C4-2B (cell line): Measurements from ENCODE around the gene TSPAN2.
"Not testable (repeated sequence)": the region's sequence is repeated elsewhere in the genome, so short reads cannot be mapped to it uniquely, and the experiment has no call there.

Experiments
- H3K27ac ChIP-seq: fragments of 450-650 bp; 2 replicates; pipeline ENCODE4 v1.5.1; 2017
- ZFX ChIP-seq: fragments of 450-650 bp; IDR thresholded peaks from 2 replicates; pipeline ENCODE4 v1.6.1; 2017
- TF ChIP-seq, protein P1 (sequence below): fragments of 450-650 bp; conservative IDR thresholded peaks from 2 replicates; pipeline ENCODE4 v1.5.1; 2017; ENCODE audit warnings: mild to moderate bottlenecking

Gene TSPAN2

DNA sequence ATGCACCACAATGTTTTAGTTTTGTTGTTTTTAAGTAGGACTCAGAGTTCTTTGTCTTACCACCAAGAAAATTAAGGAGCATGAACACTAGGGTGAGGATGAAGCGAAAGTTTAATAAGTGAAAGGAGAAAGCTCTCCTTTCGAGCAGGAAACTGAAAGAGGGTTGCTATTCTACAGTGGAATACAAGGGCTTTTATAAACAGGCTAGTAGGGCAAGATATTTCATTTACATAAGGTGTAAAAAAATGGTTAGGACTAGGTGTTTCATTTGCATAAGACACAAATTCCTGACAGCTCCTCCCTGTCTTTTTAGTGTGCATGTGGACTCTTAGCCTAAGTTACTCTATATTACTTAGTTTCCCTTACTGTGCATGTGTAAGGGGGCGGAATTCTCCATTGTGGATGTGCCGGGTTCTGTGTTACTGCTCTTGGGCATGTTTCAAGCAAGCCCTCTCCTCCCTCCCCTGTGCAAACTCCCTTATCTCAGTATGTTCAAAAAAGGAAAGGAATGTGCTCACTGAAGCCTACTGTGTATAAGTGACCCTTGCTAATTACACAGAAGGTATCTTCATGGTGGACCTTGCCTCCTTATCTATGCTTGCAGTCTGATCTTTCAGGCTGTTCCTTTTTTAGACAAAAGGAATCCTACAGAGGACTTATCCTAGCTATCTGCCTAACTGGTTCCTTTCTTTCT is 52.3 kb downstream of the TSPAN2 start:
- no peak overlapping the region for H3K27ac ChIP-seq
- TF ChIP-seq, protein P1, sequence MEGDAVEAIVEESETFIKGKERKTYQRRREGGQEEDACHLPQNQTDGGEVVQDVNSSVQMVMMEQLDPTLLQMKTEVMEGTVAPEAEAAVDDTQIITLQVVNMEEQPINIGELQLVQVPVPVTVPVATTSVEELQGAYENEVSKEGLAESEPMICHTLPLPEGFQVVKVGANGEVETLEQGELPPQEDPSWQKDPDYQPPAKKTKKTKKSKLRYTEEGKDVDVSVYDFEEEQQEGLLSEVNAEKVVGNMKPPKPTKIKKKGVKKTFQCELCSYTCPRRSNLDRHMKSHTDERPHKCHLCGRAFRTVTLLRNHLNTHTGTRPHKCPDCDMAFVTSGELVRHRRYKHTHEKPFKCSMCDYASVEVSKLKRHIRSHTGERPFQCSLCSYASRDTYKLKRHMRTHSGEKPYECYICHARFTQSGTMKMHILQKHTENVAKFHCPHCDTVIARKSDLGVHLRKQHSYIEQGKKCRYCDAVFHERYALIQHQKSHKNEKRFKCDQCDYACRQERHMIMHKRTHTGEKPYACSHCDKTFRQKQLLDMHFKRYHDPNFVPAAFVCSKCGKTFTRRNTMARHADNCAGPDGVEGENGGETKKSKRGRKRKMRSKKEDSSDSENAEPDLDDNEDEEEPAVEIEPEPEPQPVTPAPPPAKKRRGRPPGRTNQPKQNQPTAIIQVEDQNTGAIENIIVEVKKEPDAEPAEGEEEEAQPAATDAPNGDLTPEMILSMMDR: no peak
- no peak for TF ChIP-seq ZFX

DNA sequence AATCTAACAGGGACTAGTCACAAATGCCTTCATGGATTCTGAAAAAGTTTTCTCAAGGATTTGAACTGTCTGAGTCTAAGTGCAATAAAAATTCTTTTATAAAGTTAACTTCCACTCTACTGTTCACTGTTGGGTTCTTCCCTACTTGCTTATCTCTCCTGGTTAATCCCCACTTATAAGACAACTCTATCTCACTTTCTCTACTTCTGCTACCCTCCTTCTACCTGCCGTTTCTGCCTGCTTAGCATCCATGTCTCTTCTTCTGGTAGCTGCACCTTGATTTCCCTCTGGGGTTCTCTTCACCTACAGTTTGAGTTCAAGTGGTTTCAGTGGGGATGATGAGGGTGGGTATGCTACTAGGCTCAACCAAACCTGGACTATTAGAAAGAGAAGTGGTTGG is 53.7 kb downstream of the TSPAN2 start:
- H3K27ac ChIP-seq: no peak overlapping the region
- TF ChIP-seq ZFX: no peak
- TF ChIP-seq, protein P1: no peak

DNA sequence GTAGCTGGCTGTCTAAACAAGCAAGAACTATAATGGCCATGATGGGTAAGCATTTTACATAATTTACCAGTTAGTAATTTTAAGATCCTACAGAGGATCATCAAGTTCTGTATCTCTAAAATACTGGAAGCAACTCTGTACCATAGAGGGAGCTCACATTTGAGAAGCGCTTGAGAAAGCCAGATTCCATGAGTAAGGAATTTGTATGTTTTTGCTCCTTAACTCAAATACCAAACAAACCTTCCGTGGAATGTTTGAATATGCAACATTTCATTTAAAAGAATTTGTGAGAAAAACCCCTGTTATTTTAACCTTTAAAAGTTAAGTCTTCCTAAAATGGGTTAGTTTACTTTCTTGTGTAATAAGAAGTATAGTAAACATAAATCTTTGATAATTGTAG is 57.7 kb downstream of the TSPAN2 start:
- no peak for TF ChIP-seq ZFX
- TF ChIP-seq, protein P1: no peak
- H3K27ac ChIP-seq: no peak overlapping the region

DNA sequence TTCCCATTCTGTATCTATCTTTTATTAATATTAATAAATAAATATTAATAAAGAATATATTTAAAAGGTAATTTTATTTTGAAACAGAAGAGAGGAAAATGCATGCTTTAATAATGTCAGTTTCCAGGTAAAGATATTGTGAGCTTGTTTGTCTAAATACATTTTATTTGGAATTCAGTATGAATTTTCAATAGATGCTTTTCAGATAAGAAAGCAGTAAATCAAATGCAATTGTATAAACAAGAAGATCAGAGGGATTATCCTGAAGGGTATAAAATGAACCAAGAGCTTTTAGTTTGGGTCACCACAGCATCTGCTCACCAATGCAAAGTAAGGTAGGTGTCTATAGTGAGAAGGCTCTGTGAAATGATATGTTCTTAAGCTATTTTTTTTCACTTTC is 59.8 kb downstream of the TSPAN2 start, which contains the start of gene TSHB:
TSS of gene TSHB (plus strand) at position 301 of the 400 bp plus-strand sequence. CDS start 3,537 bp downstream, outside the sequence.
- no peak within 1 kb of the TSS for H3K27ac ChIP-seq
- TF ChIP-seq, protein P1: no peak
- no peak for TF ChIP-seq ZFX

DNA sequence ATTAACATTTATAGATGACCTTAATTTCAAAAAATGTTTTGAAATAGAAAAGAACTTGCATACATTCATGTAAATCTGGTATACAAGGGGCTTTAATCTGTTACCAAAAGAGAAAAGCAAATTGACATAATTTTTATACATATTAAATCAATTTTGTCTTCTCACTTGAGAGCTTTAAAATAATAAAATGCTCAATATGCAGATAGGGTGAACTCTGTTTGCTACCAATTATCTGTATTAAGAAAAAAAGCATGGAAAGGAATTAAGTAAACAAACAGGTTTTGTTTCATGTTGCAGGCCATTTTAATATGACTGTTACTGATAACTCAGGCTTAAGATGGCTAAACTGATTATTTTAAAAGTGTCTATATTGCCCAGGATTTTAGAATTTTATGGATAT is 65.7 kb downstream of the TSPAN2 start:
- H3K27ac ChIP-seq: no peak overlapping the region
- TF ChIP-seq, protein P1: no peak
- no peak for TF ChIP-seq ZFX

DNA sequence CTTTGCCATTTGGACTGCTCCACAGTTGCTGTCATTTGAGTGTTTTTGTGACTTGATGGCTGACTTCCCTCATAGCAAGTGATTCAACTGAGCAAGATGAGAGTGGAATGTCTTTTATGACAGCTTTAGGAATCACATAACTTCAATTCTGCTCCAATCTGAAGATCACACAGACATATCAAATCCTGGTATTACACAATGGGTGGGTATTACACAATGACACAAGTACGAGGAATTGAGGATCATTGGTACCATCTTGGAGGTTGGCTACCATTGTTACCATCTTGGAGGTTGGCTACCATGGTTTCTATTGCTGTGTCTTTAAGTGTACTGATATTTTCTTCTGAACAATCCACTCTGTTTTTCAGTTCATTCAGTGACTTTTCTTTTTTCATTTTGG is 68.2 kb downstream of the TSPAN2 start:
- no peak overlapping the region for H3K27ac ChIP-seq
- TF ChIP-seq, protein P1: no peak
- no peak for TF ChIP-seq ZFX

DNA sequence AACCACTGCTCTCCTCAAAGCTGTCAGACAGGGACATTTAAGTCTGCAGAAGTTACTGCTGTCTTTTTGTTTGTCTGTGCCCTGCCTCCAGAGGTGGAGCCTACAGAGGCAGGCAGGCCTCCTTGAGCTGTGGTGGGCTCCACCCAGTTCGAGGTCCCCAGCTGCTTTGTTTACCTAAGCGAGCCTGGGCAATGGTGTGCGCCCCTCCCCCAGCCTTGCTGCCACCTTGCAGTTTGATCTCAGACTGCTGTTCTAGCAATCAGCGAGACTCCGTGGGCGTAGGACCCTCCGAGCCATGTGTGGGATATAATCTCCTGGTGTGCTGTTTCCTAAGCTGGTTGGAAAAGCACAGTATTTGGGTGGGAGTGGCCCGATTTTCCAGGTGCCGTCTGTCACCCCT is 69.8 kb downstream of the TSPAN2 start:
- not testable (repeated sequence) for H3K27ac ChIP-seq

DNA sequence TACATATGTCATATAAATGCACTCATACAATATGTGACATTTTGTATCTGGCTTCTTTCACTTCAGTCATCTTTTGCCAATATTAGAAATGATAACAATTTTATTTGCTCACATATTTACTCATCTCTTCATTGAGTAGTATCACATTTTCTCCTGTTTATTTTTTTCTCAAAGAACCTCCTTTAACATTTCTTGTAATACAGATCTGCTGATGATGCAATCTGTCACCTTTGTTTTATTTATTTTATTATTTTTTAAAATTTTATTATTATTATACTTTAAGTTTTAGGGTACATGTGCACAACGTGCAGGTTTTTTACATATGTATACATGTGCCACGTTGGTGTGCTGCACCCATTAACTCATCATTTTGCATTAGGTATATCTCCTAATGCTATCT is 75.5 kb downstream of the TSPAN2 start:
- H3K27ac ChIP-seq: no peak overlapping the region
- TF ChIP-seq, protein P1: no peak
- no peak for TF ChIP-seq ZFX
